K562 (cell line): Measurements from ENCODE around the gene SCRN2. TPM values are rescaled to one million over a fixed set of nuclear protein-coding genes. Genes with fewer than 3 reads are reported as not detected.

Experiments used
- ATAC-seq: fragments of 200-7000 bp; cut with Tn5 transposase; 3 replicates; pipeline ENCODE4 v1.9.1; 2020; ENCODE audit warnings: moderate library complexity
- BruUV-seq: library from RNA; stranded (reverse); fragments of 400-500 nt; replicated peaks from 2 replicates; lab custom pipeline; 2021; lab: Mats Ljungman, UMichigan
- CTCF ChIA-PET: fragments of 300-600 bp; formaldehyde crosslinking; extraction: SDS; loops from one replicate; lab custom pipeline; 2021; ENCODE audit warnings: low intra/inter-chr PET ratio; lab: Yijun Ruan, JAX
- POLR2A ChIA-PET: fragments of 300-600, 350-650 bp; sonication (Branson Sonifier 250); formaldehyde crosslinking; extraction: SDS; loops from one replicate; lab custom pipeline; 2021; ENCODE audit warnings: antibody characterized with exemption, inconsistent platforms; lab: Yijun Ruan, JAX
- DNase-seq, 4 experiments: peaks; one replicate each; pipeline versions ENCODE4 v3.0.0 to v3.0.0-alpha.2; 2011 to 2018; ENCODE audit warnings: low spot score in 3 of 4, mixed read lengths in 3 of 4; ENCODE audit errors: extremely low read depth in 1 of 4
- FAIRE-seq: peaks from 2 replicates; lab custom pipeline; 2011; peaks lifted over from hg19 to GRCh38; lab: Jason Lieb, UNC
- H2AFZ ChIP-seq: 2 replicates; pipeline ENCODE4 v1.6.0; 2011; ENCODE audit warnings: low read depth, low read length, control low read depth, inconsistent platforms
- H3K27ac ChIP-seq: fragments of 200-600 bp; 3 replicates; pipeline ENCODE4 v1.8.0; 2011; ENCODE audit warnings: low read depth, mild to moderate bottlenecking, control low read depth, inconsistent platforms, low read length, moderate library complexity, mixed read lengths; ENCODE audit errors: extremely low read depth
- H3K27me3 ChIP-seq, 2 experiments: fragments of 300-600 bp in 1 of 2; 2 replicates in 1 of 2; 3 replicates in 1 of 2; pipeline versions ENCODE4 v1.6.0 to v1.8.0; 2011; ENCODE audit warnings: inconsistent platforms in 2 of 2, low read length in 2 of 2, mild to moderate bottlenecking in 1 of 2, mixed read lengths in 1 of 2, moderate library complexity in 1 of 2; ENCODE audit not compliant: control insufficient read depth in 2 of 2, insufficient read depth in 2 of 2
- H3K36me3 ChIP-seq: fragments of 300-600 bp; 3 replicates; pipeline ENCODE4 v1.8.0; 2011; ENCODE audit warnings: mild to moderate bottlenecking, low read length, inconsistent platforms; ENCODE audit not compliant: control insufficient read depth, insufficient read depth
- H3K4me1 ChIP-seq, 2 experiments: fragments of 200-600 bp in 1 of 2; replicated peaks in 1 of 2; 2 replicates in 1 of 2; 3 replicates in 1 of 2; pipeline versions ENCODE4 v1.5.1 to v1.8.0; 2011; ENCODE audit warnings: inconsistent platforms in 2 of 2, low read length in 2 of 2, mild to moderate bottlenecking in 1 of 2, mixed read lengths in 1 of 2, moderate library complexity in 1 of 2; ENCODE audit not compliant: control insufficient read depth in 2 of 2, insufficient read depth in 2 of 2
- H3K4me2 ChIP-seq: 2 replicates; pipeline ENCODE4 v1.6.1; 2011; ENCODE audit warnings: low read length, control low read depth, inconsistent platforms, mixed read lengths; ENCODE audit not compliant: insufficient read depth
- H3K4me3 ChIP-seq: fragments of 200-600 bp; sonication (generic), shearing (Covaris generic); 2 replicates; pipeline ENCODE4 v1.5.1; 2016; ENCODE audit warnings: control low read depth, inconsistent platforms
- H3K79me2 ChIP-seq: fragments of 200-600 bp; 3 replicates; pipeline ENCODE4 v1.8.0; 2011; ENCODE audit warnings: low read length, inconsistent platforms; ENCODE audit not compliant: control insufficient read depth, insufficient read depth
- H3K9ac ChIP-seq, 2 experiments: 2 replicates each; pipeline versions ENCODE4 v1.6.0 to v1.6.1; 2011; ENCODE audit warnings: low read depth in 2 of 2, low read length in 2 of 2, control low read depth in 1 of 2, inconsistent platforms in 1 of 2, mild to moderate bottlenecking in 1 of 2, mixed read lengths in 1 of 2; ENCODE audit not compliant: insufficient read depth in 1 of 2
- H3K9me1 ChIP-seq: one replicate; pipeline ENCODE4 v1.6.0; 2011; ENCODE audit warnings: inconsistent platforms, mild to moderate bottlenecking, low read length, moderate library complexity; ENCODE audit not compliant: control insufficient read depth, insufficient read depth
- H3K9me3 ChIP-seq: replicated peaks from 2 replicates; pipeline ENCODE4 v1.5.1; 2011; ENCODE audit warnings: low read depth, low read length, inconsistent platforms; ENCODE audit not compliant: control insufficient read depth, insufficient read depth
- H4K20me1 ChIP-seq: replicated peaks from 2 replicates; pipeline ENCODE4 v1.6.1; 2011; ENCODE audit warnings: low read length, inconsistent platforms, mixed read lengths; ENCODE audit not compliant: control insufficient read depth, insufficient read depth
- ASH1L ChIP-seq: fragments of 450-650 bp; IDR thresholded peaks from 2 replicates; pipeline ENCODE4 v1.6.1; 2018; ENCODE audit warnings: borderline replicate concordance, mild to moderate bottlenecking, low read depth; ENCODE audit not compliant: partially characterized antibody
- BACH1 ChIP-seq: fragments of 200-800 bp; sonication (Bioruptor generic); IDR thresholded peaks from 2 replicates; pipeline ENCODE4 v1.6.1; 2016; ENCODE audit warnings: missing genetic modification characterization, missing compliant biosample characterization
- EP400 ChIP-seq: fragments of 450-650 bp; IDR thresholded peaks from 2 replicates; pipeline ENCODE4 v1.6.1; 2017; ENCODE audit warnings: antibody characterized with exemption, mild to moderate bottlenecking, moderate library complexity
- HDAC1 ChIP-seq, 2 experiments: fragments of 450-650 bp; IDR thresholded peaks; 2 replicates each; pipeline ENCODE4 v1.6.1; 2016 to 2017; ENCODE audit warnings: inconsistent platforms in 1 of 2, mild to moderate bottlenecking in 1 of 2, moderate library complexity in 1 of 2
- JUN ChIP-seq, 2 experiments: sonication (generic) in 1 of 2; formaldehyde crosslinking in 1 of 2; IDR thresholded peaks; 2 replicates each; pipeline versions ENCODE4 v1.6.1 to v1.8.0; 2012 to 2022; ENCODE audit warnings: borderline replicate concordance in 2 of 2, mild to moderate bottlenecking in 2 of 2, improper control_type of control experiment in 1 of 2, low read depth in 1 of 2, low read length in 1 of 2, missing genetic modification reagents in 1 of 2
- MTA3 ChIP-seq: fragments of 450-650 bp; formaldehyde crosslinking; IDR thresholded peaks from 2 replicates; pipeline ENCODE4 v1.6.1; 2017; ENCODE audit warnings: mild to moderate bottlenecking, borderline replicate concordance
- NR1H2 ChIP-seq: sonication (generic); formaldehyde crosslinking; IDR thresholded peaks from 2 replicates; pipeline ENCODE4 v1.4.0; 2020; ENCODE audit warnings: mild to moderate bottlenecking, missing genetic modification reagents
- POLR2AphosphoS2 ChIP-seq: IDR thresholded peaks from 2 replicates; pipeline ENCODE4 v1.6.1; 2012; ENCODE audit warnings: low read length, improper control_type of control experiment
- TCF3 ChIP-seq: sonication (generic); formaldehyde crosslinking; IDR thresholded peaks from 2 replicates; pipeline ENCODE4 v1.4.0; 2020; ENCODE audit warnings: mild to moderate bottlenecking, missing genetic modification reagents
- ZBED1 ChIP-seq: IDR thresholded peaks from 2 replicates; pipeline ENCODE4 v1.6.1; 2014
- ZBTB26 ChIP-seq: fragments of 450-650 bp; formaldehyde crosslinking; IDR thresholded peaks from 2 replicates; pipeline ENCODE4 v1.4.0; 2022; ENCODE audit warnings: missing genetic modification characterization
- ZNF592 ChIP-seq: fragments of 450-650 bp; IDR thresholded peaks from 2 replicates; pipeline ENCODE4 v1.6.1; 2017; ENCODE audit warnings: antibody characterized with exemption, mild to moderate bottlenecking
- WGBS: fragments of 100-300 bp; shearing (Covaris generic); methylation state at CpG from one replicate; pipeline ENCODE4 v1.1.6; 2016; ENCODE audit warnings: low coverage, mixed read lengths; ENCODE audit not compliant: insufficient coverage; ENCODE audit errors: missing lambda C conversion rate; 5-methylcytosine and 5-hydroxymethylcytosine counted together
- in situ Hi-C: fragments of 300-500 bp; cut with MboI; formaldehyde crosslinking; loops from 4 replicates; pipeline ENCODE4 v1.15.0; 2018; ENCODE audit warnings: inconsistent platforms, mixed read lengths
- intact Hi-C: fragments of 100-400 bp; cut with micrococcal nuclease; formaldehyde crosslinking; loops from 2 replicates; pipeline ENCODE4 v1.14.2; 2022
- polyA plus RNA-seq, 8 experiments: library from polyadenylated mRNA; depleted of rRNA in 4 of 8; stranded (reverse) in 5 of 8; unstranded in 3 of 8; fragments of >200 nt; fragmentation: Nextera tagmentation in 2 of 8; fragmentation: Illumina TruSeq in 1 of 8; extraction: Ambion mirVana in 2 of 8; extraction: Trizol in 1 of 8; gene quantifications; 2 replicates each; pipeline versions ENCODE4 v1.2.1 to v1.2.3, GENCODE V29; 2011 to 2014; ENCODE audit warnings: inconsistent platforms in 1 of 8, missing spikeins in 1 of 8
- total RNA-seq, 7 experiments: library from RNA; depleted of rRNA in 6 of 7; stranded (reverse); fragments of >200 nt in 6 of 7; fragmentation: Illumina TruSeq in 2 of 7; extraction: Trizol in 2 of 7; gene quantifications; 2 replicates each; pipeline versions ENCODE4 v1.2.1 to v1.2.3, GENCODE V29; 2011 to 2021; ENCODE audit warnings: low replicate concordance in 1 of 7

The SCRN2 gene
- total and polyA plus RNA-seq, 9 of the 15 experiments (the other 6 are each of a cell fraction or from before 2014, with no cell fraction given), result 0.25 to 32.9 (median 13.6) TPM

GRCh38 chr17:47831003-47831933, 9.8 kb downstream of the SCRN2 start, which contains the start of the genes LRRC46 and MRPL10:
Gene LRRC46 (plus strand): TSS chr17:47831670. CDS start chr17:47831990, 320 bp downstream.
Gene MRPL10 (minus strand): TSS chr17:47831541. CDS start chr17:47831511, 30 bp downstream.
- under 1% methylated on average over 36 of the region's 42 CpGs for WGBS
- H4K20me1 ChIP-seq, result 0 out of 2 replicates have a peak, but pooled peaks cover 4% of the 10 kb centered on the region
- peak within 1 kb of the TSS; percentile 82 for H3K27ac ChIP-seq
- H3K9me3 ChIP-seq, result no peaks in the 10 kb centered on the region
- BruUV-seq, result TSS peak; percentile 80
- H3K27me3 ChIP-seq, result no peaks in the 10 kb centered on the region
- ChIA-PET CTCF (interaction anchor here (0.8 kb wide), 1 partner anchor 9 kb away, joined by 3 read pairs; no protein-coding TSS in a partner anchor), POLR2A (interaction anchor here (0.6 to 2.8 kb wide), 17 partner anchors 10 to 878 kb away, joined by 3 to 28 read pairs (median 3); partner anchors contain the start of genes OSBPL7, SCRN2 and SP2)
- no peaks in the 10 kb centered on the region for H3K9me1 ChIP-seq
- peak; percentile 96 to 99 (median 99) for DNase-seq
- H3K4me1 ChIP-seq, result peaks cover 17 to 28% of the 10 kb centered on the region in 2 experiments
- intact Hi-C loops, result loop anchor here (5.0 kb wide), 1 partner anchor 54 kb away; no protein-coding TSS in a partner anchor
- peak; percentile 89 for FAIRE-seq
- H3K9ac ChIP-seq, result peak within 1 kb of the TSS; percentile 84 to 90
- in situ Hi-C loops, result no loop called here
- H3K4me3 ChIP-seq, result peak within 1 kb of the TSS; percentile 61
- H3K4me2 ChIP-seq, result peak within 1 kb of the TSS; percentile 93
- peaks cover 30% of the 10 kb centered on the region for H3K79me2 ChIP-seq
- peak within 1 kb of the TSS; percentile 89 for H2AFZ ChIP-seq
- peaks cover 29% of the 10 kb centered on the region for H3K36me3 ChIP-seq
- ATAC-seq, result peak; percentile 97
- peak; percentile 25; the same call in 1 of the 2 replicates for TF ChIP-seq TCF3 (CRISPR knock-in tag)
- TF ChIP-seq NR1H2 (CRISPR knock-in tag), result peak; percentile 41; the same call in 1 of the 2 replicates
- TF ChIP-seq JUN (IDR thresholded peaks at IDR 0.05; ENCODE audit: borderline replicate concordance, low read depth, low read length), result peak; percentile 43; the same call in 1 of the 2 replicates
- no peak for TF ChIP-seq JUN (CRISPR knock-in tag; IDR thresholded peaks at IDR 0.05; ENCODE audit: borderline replicate concordance)
- no peak for TF ChIP-seq BACH1 (tag)
- TF ChIP-seq EP400, result peak; percentile 82
- peak; percentile 96 for TF ChIP-seq MTA3
- TF ChIP-seq ZNF592, result 0 out of 2 replicates have a peak, but pooled peaks have one; percentile 10
- no peak; the same call in 1 of the 2 replicates for TF ChIP-seq POLR2AphosphoS2
- TF ChIP-seq ZBTB26 (CRISPR knock-in tag), result no peak
- TF ChIP-seq ZBED1, result peak; percentile 75; the same call in 1 of the 2 replicates
- TF ChIP-seq HDAC1 (IDR thresholded peaks at IDR 0.05), result peak in 1 of 2 experiments; percentile 90; a peak in 2 of 4 replicates
- TF ChIP-seq ASH1L, result peak; percentile 29
